HG03565 (cell line): Measurements from ENCODE around the gene SYTL3.

Experiments used
- ATAC-seq: cut with Tn5 transposase; IDR thresholded peaks from one replicate; pipeline ENCODE4 v1.9.1; 2021; ENCODE audit warnings: mild to moderate bottlenecking, moderate library complexity; ENCODE audit not compliant: unreplicated experiment

SYTL3 gene

DNA sequence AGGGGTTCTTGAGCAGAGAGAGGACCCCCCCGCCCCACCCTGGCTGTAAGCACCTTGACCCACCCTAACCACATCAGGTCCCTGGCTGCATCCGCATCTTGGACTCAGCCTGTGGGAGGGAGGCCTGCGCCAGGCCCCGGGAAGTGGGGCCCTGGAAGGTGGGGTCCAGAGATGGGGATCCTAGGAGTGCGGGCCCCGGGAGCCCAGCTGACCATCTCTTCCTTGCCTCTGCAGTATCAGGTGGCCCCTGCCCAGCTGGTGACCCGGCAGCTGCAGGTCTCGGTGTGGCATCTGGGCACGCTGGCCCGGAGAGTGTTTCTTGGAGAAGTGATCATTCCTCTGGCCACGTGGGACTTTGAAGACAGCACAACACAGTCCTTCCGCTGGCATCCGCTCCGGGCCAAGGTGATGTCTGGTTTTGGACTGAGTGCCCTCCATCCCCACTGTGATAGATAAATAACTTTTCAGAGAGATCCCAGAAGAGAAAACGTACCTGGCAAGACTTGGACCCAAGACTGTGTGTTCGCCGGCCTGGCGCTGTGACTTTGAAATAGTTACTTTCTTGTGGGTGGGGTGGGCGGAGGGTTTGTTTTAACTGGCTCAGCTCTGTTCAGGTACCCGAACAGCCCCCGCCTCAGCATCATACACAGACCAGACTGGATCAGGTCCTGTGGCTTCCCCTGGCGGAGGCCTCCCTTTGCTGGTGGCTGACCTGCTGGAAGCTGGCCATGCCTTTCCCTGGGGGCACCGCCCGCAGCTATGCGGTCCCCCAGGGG is 107.3 kb downstream of the SYTL3 start:
- ATAC-seq: no peak

DNA sequence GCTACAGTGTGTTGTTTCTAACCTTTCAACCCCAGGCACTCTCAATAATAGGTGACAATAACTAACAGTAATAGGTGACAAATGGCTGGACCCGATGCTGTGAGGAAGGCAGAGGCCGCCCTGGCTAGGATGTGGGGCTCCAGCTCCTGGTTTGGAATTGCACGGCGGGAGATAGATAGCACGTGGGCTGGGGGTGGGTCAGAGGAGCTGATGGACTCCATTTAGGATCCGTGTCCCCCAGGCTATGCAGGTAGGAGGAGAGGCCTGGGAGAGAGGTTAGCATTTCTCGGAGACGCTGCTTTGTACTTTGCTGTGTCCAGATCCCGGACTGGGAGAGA is 107.9 kb downstream of the SYTL3 start:
- no peak for ATAC-seq

DNA sequence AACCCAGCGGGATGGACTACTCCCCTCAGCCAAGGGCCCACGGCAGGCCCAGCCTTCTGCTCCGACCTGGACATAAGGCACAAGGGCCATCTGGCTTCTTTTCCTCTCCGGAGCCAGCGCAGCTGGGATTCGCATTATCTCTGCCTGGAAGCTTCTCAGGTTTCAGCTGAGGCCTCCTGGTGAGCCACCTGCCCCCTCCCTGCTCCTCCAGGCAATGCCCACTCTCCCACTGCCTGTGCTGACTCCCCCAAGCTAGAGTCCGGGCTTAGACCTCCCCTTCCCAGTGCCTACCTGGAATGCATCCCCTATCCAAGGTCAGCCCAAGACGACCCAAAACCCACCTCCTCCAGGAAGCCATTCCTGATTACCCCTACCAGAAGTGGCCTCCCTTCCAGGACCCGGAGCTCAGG is 108.6 kb downstream of the SYTL3 start:
- no peak for ATAC-seq

DNA sequence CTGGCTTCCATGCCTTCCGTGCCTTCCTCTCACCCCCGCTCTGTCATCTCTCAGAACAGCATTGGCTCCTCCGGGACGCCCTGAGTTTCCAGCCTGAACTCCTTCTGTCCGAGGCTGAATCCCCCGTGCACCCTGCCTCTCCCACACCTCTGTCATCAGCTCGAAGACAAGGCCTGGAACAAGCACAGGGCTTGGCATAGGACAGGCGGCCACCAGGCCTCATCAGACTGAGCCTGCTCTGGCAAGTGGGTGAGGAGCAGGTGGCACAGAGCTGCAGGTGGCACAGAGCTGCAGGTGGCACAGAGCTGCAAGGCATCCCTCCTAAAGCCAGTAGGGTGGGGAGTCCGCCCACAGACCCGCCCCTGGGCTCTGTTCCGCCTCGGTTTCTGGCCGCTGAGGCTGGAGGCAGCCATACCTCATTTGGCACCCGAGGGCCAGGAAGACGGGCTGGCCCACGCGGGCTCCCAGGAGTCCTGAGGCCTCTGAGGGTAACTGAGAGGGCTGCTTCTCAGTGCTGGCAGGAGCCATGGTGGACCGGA is 109.2 kb downstream of the SYTL3 start:
- no peak for ATAC-seq

DNA sequence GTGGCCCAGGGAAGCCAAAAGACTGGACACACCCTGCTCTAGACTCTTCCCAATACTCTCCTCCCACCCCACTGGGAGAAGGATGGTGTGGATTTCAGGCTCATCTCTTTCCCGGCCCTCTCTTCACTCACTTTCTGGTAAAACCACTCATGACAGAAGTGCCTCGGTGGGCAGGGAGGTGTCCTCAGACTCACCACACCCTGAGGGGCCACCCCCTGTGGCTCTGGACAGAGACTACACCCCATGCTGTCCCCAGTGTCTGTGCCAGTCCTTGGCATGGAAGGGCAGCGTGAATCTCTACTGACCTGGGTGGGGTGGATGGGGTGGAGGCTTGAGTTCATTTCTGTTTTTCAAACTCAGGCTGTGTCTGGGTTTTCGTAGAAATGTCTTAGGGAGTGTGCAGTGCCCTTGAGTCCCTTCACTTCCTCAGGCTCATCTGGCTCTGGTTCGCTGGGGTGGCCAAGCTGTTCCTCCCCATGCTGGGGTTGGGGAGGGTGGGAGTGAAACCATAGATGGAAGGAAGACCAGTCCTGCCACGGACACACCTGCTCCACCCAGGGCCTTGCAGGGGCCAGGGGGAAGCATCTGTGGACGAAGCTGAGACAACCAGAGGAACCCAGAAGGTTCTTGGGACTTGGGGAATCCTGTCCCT is 110.2 kb downstream of the SYTL3 start:
- ATAC-seq: no peak

DNA sequence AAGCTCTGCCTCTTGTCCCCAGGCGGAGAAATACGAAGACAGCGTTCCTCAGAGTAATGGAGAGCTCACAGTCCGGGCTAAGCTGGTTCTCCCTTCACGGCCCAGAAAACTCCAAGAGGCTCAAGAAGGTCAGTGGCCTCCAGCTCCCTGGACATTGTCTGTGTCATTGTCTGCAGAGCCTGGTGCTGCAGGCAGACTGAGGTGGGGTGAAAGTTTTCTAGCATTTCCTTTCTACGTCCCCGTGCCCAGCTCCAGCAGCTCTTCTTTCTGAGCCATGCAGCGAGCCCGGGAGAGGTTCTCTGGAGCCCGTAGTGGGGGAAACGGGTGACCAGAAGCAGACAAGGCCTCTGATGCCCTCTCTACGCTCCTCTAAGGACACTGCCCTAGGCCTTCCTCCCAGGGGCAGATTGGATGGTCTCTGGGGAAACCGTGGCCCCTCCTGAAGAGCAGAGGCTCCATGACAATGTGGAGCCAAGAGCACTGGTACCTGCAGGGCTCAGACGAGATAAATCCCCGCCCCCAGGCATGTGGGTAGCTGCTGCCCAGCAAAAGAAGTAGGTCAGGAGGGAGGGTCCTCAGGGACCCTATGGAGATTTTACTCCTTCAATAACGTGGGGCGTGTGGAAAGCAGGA is 110.9 kb downstream of the SYTL3 start:
- ATAC-seq: no peak

DNA sequence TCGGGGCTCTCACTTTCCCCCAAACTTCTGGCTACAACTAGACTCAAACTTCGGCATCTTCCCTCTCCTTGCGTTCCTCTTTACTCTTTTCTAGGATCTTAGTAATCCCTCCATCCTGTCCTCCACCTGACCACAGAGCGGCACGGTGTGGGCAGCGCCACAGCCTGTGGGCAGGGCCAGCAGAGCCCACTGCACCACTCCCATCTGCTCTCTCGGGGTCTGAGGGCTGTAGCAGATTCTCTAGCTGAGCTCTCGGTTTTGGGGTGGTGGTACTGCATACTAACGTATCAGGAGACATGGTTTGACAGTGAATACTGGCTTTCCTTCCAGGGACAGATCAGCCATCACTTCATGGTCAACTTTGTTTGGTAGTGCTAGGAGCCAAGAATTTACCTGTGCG is 111.9 kb downstream of the SYTL3 start:
- no peak for ATAC-seq

DNA sequence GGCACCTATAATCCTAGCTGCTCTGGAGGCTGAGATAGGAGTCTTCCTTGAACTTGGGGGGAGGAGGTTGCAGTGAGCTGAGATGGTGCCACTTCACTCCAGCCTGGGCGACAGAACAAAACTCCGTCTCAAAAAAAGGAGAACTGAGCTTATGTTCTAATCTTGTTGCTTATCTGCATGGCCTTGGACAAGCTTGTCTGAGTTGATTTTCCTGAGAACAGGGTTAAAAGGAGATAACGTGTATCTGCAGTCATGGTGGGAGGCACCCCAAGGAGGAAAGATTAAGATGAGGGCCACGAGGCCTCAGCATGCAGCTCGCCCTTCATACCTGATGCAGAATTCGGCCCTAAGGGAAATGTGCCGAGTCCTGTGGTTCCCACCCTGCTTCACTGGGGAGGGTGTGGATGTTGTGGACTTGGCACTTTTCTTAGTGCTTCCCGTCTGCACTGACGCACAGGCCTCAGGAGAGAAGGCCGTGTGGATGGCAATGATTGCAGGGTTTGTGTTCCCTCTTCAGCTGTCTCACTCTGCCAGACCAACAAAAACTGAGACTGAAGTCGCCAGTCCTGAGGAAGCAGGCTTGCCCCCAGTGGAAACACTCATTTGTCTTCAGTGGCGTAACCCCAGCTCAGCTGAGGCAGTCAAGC is 113.1 kb downstream of the SYTL3 start:
- ATAC-seq: no peak

DNA sequence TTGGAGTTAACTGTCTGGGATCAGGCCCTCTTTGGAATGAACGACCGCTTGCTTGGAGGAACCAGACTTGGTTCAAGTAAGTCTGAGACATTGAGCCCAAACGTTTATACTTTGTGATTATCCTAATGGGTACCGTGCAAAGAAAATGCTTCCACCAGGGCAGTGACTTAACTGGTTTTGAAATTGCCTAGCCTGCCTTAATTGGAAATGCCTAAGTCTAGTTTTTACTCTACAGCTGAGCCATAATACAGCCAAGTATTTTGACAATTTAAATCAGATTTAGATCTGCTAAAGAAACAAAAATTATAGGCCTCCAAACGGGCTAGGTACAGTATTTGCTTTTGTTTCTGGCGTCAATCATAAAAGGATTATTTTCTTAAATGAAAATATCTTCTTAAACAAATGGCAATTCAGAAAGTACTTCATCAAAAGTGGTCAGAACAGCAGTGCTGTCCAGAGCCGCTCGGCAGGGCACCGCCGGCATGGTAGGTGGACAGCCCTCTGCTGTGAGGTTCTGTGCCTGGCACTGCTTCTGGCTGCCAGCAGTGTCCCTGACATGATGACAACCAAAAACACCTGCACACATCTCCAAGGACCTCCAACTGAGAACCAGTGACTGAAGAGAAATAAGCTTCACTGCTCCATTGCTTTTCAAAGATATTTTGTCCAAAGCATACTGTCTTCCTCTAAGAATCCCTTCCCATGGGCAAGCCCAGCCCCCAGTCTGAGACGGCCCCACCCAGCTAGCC is 113.8 kb downstream of the SYTL3 start:
- ATAC-seq: no peak

DNA sequence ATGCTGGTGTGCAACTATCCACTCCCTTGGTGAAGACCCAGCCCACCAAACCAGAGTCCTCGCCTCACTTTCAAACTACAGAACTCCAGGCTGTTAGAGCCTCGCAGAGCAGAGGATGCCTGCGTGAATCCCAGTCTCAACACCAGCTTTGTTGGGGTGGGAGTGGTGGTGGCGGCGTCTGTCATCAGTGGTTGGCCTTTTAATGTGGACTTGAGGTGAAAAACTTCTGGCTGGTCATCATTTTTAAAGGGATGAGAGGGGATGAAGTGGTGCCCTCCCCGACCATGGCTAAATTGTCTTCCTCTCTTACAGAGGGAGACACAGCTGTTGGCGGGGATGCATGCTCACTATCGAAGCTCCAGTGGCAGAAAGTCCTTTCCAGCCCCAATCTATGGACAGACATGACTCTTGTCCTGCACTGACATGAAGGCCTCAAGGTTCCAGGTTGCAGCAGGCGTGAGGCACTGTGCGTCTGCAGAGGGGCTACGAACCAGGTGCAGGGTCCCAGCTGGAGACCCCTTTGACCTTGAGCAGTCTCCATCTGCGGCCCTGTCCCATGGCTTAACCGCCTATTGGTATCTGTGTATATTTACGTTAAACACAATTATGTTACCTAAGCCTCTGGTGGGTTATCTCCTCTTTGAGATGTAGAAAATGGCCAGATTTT is 114.5 kb downstream of the SYTL3 start:
- no peak for ATAC-seq

DNA sequence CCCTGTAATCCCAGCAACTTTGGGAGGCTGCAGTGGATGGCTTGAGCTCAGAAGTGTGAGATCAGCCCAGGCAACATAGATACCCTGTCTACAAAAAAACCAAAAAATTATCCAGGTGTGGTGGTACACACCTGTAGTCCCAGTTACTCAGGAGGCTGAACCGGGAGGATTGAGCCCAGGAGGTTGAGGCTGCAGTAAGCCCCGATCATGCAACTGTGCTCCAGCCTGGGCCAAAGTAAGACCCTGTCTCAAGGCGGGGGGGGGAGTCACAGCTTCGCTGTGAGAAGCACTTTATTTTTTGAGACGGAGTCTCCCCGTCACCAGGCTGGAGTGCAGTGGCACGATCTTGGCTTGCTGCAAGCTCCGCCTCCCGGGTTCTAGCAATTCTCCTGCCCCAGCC is 115.1 kb downstream of the SYTL3 start:
- no peak for ATAC-seq

DNA sequence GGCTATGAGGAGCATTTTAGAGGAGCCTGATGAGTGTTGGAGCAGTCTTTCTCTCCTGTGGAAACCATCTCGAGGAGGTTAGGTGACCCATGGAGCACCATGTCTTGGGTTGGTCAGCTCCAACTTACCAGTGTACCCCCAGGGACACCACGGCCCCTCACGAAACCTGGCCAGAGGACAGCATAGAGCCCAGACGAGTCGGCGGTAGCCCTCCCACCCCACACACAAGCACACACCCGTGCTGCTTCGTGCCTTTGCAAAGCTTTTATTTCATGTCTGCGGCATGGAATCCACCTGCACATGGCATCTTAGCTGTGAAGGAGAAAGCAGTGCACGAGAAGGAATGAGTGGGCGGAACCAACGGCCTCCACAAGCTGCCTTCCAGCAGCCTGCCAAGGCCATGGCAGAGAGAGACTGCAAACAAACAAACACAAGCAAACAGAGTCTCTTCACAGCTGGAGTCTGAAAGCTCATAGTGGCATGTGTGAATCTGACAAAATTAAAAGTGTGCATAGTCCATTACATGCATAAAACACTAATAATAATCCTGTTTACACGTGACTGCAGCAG is 115.7 kb downstream of the SYTL3 start:
- ATAC-seq: no peak

DNA sequence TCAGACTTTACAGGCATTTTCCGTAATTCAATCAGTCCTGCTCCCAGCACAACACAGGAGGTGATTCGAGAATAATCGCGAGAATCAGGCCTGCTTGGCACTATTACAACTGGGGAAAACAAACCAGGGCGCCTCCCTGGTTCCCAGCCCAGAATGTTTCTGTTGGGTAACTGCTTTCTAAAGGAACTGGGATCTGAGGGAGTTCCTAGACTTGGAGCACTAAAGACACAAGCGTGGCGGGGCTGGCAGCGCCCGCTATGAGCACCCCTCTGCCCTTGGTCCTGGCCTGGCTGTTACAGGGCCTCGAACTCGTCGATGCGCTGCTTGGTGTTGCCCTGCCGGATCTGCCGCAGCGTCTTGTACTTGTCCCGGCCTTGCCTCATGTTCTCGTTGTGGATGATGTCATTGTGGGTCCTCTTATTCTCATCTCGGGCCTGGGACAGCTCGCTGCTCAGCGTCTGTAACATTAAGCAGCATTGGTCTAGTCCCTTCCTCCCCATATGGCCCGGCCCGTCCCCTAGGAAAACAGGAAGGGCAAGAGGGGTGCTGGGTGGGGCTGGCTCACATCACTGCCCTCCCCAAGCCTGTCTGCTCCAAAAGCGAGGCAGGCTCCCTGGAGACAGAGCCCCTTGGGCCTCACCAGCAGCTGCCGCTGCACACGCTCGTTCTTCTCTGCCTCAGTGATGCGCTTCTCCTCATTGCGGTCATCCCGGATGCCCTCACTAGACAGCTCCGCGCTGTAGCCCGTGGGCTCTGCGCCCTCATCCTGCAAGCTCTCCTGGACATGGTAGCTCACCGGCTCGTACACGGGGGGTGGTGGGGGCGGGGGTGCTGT is 117.0 kb downstream of the SYTL3 start:
- ATAC-seq: no peak

DNA sequence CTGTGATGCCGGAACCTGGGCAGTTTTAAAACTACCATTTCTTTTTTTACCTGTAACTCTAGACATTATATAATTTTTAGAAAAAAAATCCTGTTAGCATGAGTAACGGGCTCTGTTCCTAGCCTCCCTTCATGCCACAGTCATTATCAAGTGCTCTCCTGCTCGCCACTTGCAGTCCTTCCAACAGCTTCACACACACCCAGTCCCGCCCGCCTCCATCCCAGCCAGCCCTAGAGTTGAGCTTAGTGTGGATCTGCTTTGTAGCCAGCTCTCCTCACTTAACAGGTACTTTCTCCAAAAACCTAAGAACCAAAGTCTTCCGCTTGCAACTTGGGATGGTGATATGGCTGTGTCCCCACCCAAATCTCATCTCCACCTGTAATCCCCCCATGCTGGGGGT is 117.9 kb downstream of the SYTL3 start:
- no peak for ATAC-seq

DNA sequence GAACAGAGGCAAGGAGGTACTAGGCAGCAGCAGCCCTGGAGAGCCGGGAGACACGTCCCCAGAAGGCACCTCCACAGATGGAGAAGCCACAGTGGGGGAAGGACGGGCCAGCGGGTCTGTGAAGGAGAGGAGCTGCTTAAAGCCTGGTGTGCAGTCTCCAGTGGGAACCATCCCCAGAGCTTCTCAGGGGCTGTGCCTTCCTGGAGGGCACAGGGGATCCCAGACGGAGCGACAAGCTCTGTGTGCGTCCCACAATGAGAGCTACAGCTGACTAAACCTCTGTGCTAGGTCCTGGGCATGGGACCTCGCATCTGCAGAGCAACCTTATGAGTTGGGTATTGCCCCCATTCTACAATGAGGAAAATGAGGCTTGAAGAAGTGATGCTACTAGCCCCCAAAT is 118.6 kb downstream of the SYTL3 start:
- no peak for ATAC-seq

DNA sequence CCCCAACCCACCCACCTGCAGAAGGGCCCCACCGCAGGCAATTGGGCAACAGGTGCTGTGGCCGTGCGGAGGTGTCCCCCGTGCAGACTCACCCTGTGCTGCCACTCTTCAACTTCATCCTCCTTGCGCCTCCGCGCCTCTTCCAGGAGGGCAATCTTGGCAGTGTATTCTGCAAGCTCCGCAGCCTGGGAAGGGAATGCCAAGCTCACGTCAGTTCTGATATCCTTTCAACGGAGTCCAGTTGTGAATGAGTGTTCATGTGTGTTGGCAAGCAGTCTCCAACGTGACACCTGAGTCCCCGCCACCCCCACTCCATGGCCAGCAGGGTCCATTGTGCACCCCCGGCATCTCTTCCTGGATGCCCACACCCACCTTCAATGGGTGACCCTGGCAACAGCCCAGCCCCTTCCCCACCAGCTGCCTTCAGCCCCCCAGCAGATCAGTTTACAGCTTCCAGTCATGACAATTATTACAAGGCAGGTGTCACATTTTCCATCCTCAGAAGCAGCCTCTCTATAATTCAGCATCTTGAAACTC is 119.4 kb downstream of the SYTL3 start:
- no peak for ATAC-seq

DNA sequence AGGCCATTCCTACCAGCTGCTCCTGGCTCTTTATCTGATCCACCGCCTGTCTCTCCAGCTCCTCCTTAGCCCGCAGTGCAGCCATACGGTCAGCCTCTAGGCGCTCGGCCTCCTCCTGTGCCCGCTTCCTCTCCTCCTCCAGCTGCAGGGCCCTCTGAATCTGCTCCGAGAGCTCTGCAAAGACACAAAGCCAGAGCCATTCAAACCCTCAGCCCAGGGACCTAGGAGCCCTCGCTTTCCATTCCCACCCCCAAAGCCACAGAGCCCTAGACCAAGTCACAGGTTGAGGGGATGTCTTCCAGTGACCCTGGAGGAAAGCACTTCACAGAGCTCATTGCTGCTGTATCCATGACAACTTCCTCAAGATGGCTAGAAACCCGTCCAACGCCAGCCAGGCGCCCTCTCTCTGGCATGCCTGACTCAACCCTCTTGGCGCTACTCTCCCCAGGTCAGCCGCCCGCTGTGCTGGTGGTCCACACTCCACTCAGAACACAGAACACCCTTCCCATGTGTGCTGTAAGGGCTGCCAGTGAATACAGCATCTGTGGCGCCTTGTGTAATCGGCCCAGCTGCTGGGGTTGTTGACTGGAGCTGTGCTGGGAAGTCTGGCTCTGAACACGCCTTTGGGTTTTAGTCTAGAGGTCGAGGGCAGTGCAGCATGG is 120.0 kb downstream of the SYTL3 start:
- ATAC-seq: no peak
